Thyroid gland (tissue), 4 donors: Measurements from ENCODE around the gene EVA1C. TPM values are rescaled to one million over a fixed set of nuclear protein-coding genes. Genes with fewer than 3 reads are reported as not detected.
A peak's percentile ranks its signal among the peaks of the same experiment; 100 is the strongest.

Experiments
- DNase-seq, 2 donors: peaks; one replicate each; pipeline ENCODE4 v3.0.0-alpha.2; 2019
- H3K27ac ChIP-seq, 3 donors: fragments of 200-600 bp; sonication (generic); 1 replicate in 2 of 3; 2 replicates in 1 of 3; pipeline ENCODE4 v1.5.1; 2016 to 2019; ENCODE audit warnings: mild to moderate bottlenecking in 1 of 3, moderate library complexity in 1 of 3
- H3K27me3 ChIP-seq: fragments of 200-600 bp; sonication (generic); one replicate; pipeline ENCODE4 v1.5.1; 2019
- H3K36me3 ChIP-seq, 2 donors: fragments of 200-600 bp; sonication (generic); one replicate each; pipeline ENCODE4 v1.5.1; 2016 to 2019
- H3K4me1 ChIP-seq, 2 donors: fragments of 200-600 bp; sonication (generic); one replicate each; pipeline ENCODE4 v1.5.1; 2017 to 2019
- H3K4me3 ChIP-seq, 3 donors: fragments of 200-600 bp; sonication (generic); replicated peaks in 1 of 3; 1 replicate in 2 of 3; 2 replicates in 1 of 3; pipeline ENCODE4 v1.5.1; 2016; ENCODE audit warnings: mild to moderate bottlenecking in 1 of 3
- H3K9me3 ChIP-seq: fragments of 200-600 bp; sonication (generic); one replicate; pipeline ENCODE4 v1.5.1; 2017
- CTCF ChIP-seq, 6 experiments: fragments of 200-600 bp in 3 of 6; fragments of 450-650 bp in 3 of 6; sonication (generic) in 3 of 6; IDR thresholded peaks; one replicate each; pipeline ENCODE4 v1.5.1; 2016 to 2019; ENCODE audit warnings: antibody characterized with exemption in 6 of 6, mild to moderate bottlenecking in 2 of 6, inconsistent platforms in 1 of 6, moderate library complexity in 1 of 6
- POLR2A ChIP-seq, 2 donors: fragments of 450-650 bp; IDR thresholded peaks; one replicate each; pipeline ENCODE4 v1.6.1; 2017; ENCODE audit warnings: antibody characterized with exemption in 2 of 2, mild to moderate bottlenecking in 2 of 2, moderate library complexity in 1 of 2
- WGBS, 2 donors: methylation state at CpG; one replicate each; pipeline ENCODE4 v1.1.5; 2017; 5-methylcytosine and 5-hydroxymethylcytosine counted together
- intact Hi-C: fragments of 100-400 bp; cut with DNase I; formaldehyde crosslinking; loops from one replicate; pipeline ENCODE4 v1.15.1; 2023
- total RNA-seq, 4 donors: library from RNA; depleted of rRNA; stranded (reverse); fragments of >200 nt; gene quantifications; one replicate each; pipeline ENCODE4 v1.2.3, GENCODE V29; 2016

EVA1C gene
- total RNA-seq, 4 donors from 2014 or later = 25.4 to 44.6 (median 35.2) TPM

DNA sequence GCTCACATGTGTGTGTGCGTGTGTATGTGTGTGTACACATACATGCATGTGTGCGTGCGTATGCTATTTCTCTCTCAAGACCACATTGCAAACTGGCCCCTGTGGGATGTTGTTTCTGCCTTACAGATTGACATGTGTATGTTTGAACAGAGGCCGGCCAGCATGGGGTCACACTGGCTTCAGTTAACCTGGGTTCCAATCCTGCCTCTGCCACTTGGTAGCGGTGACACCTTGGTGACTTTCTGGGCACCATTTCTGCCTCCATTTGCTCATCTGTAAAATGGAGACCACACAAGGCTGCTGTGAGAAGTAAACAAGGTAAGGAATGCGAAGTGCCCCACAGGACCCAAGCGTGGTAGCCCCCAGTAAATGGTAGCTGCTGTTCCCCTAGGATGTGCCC lies 121.1 kb downstream of the EVA1C start:
- TF ChIP-seq POLR2A (IDR thresholded peaks at IDR 0.05) = no peak
- TF ChIP-seq CTCF (IDR thresholded peaks at IDR 0.05) = no peak
- intact Hi-C loops = no loop called here
- Histone ChIP-seq H3K4me1 (peaks cover 6 to 26% of the 10 kb centered on the region in 2 donors), H3K27ac (no peak overlapping the region), H3K36me3 (no peaks in the 10 kb centered on the region), H3K4me3 (no peak overlapping the region), H3K27me3 (no peaks in the 10 kb centered on the region), H3K9me3 (no peaks in the 10 kb centered on the region)
- WGBS, 2 donors = 91 to 97% methylated on average over 7 of the region's 7 CpGs
- DNase-seq = no peak

GRCh38 chr21:32534113-32534512 lies 121.6 kb downstream of the EVA1C start:
- intact Hi-C loops = no loop called here
- 89 to 94% methylated on average over 8 of the region's 8 CpGs for WGBS, 2 donors
- TF ChIP-seq POLR2A (IDR thresholded peaks at IDR 0.05) (no peak), CTCF (IDR thresholded peaks at IDR 0.05) (no peak)
- DNase-seq = no peak
- peaks cover 6 to 26% of the 10 kb centered on the region in 2 donors for H3K4me1 ChIP-seq
- no peaks in the 10 kb centered on the region for H3K36me3 ChIP-seq
- H3K9me3 ChIP-seq = no peaks in the 10 kb centered on the region
- no peak overlapping the region for H3K4me3 ChIP-seq
- no peaks in the 10 kb centered on the region for H3K27me3 ChIP-seq
- no peak overlapping the region for H3K27ac ChIP-seq

DNA sequence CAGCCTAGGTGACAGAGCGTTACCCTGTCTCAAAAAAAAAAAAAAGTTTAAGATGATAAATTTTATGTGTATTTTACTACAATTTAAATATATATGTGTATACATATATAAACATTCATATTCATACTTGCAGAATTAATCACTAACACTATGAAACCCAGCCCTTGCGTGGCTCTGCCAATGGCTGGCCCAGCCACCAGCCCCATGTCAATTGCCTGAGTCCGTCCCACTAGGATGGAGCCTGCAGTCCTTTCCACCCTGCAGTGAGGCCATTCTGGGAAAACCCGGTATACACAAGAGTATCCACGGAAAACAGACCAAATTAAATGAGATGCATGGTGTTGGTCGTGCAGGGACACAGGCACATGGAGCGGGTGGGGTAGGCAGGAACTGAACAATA lies 123.1 kb downstream of the EVA1C start:
- Histone ChIP-seq H3K27me3 (no peaks in the 10 kb centered on the region), H3K4me1 (peaks cover 6 to 26% of the 10 kb centered on the region in 2 donors), H3K4me3 (no peak overlapping the region), H3K36me3 (no peaks in the 10 kb centered on the region), H3K9me3 (no peaks in the 10 kb centered on the region), H3K27ac (no peak overlapping the region)
- intact Hi-C loops = no loop called here
- DNase-seq = no peak
- WGBS, 2 donors = 96 to 97% methylated on average over 7 of the region's 7 CpGs
- TF ChIP-seq POLR2A (IDR thresholded peaks at IDR 0.05) (no peak), CTCF (IDR thresholded peaks at IDR 0.05) (no peak)

DNA sequence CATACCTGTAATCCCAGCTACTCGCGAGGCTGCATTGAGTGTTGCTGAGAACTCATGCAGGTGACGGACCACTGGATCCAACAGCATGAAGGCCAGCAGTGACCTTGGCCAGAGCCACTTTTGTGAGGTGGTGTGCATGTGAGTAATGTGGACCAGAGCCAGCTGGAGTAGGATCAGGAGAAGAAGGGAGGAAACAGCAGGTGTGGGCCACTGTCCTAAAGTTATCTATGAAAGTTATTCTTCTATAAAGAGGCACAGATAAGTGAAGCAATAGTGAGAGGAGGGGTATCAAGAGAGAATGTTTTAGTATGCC lies 125.0 kb downstream of the EVA1C start:
- DNase-seq = peak; percentile 69 to 84
- 55 to 69% methylated on average over 3 of the region's 3 CpGs for WGBS, 2 donors
- H3K9me3 ChIP-seq = no peaks in the 10 kb centered on the region
- TF ChIP-seq POLR2A (IDR thresholded peaks at IDR 0.05) = no peak
- no peak for TF ChIP-seq CTCF (IDR thresholded peaks at IDR 0.05)
- no peaks in the 10 kb centered on the region for H3K27me3 ChIP-seq
- H3K36me3 ChIP-seq = no peaks in the 10 kb centered on the region
- intact Hi-C loops = no loop called here
- H3K4me3 ChIP-seq = no peak overlapping the region
- peaks cover 2 to 12% of the 10 kb centered on the region in 2 donors for H3K4me1 ChIP-seq
- no peak overlapping the region for H3K27ac ChIP-seq

GRCh38 chr21:32538147-32538792 lies 125.8 kb downstream of the EVA1C start:
- Histone ChIP-seq H3K4me3 (no peak overlapping the region), H3K36me3 (no peaks in the 10 kb centered on the region), H3K9me3 (no peaks in the 10 kb centered on the region), H3K4me1 (peaks cover 0 to 7% of the 10 kb centered on the region in 2 donors), H3K27me3 (no peaks in the 10 kb centered on the region), H3K27ac (no peak overlapping the region)
- WGBS, 2 donors = 86 to 87% methylated on average over 11 of the region's 11 CpGs
- DNase-seq = no peak
- intact Hi-C loops = no loop called here
- TF ChIP-seq POLR2A (IDR thresholded peaks at IDR 0.05) (no peak), CTCF (IDR thresholded peaks at IDR 0.05) (no peak)
